H1 (cell line): ENCODE results near the gene LAMC3.

Experiments used
- BCL11A ChIP-seq, 2 experiments: IDR thresholded peaks; one replicate each; pipeline ENCODE4 v1.6.1; 2011; ENCODE audit warnings: low read depth in 2 of 2, low read length in 2 of 2, mild to moderate bottlenecking in 2 of 2
- CBX8 ChIP-seq: fragments of 300-800, 300-1000 bp; sonication (generic); IDR thresholded peaks from 2 replicates; pipeline ENCODE4 v1.7.1; 2016; ENCODE audit warnings: low read depth, low read length, borderline replicate concordance
- CTCF ChIP-seq, 3 experiments: IDR thresholded peaks; 1 replicate in 2 of 3; 2 replicates in 1 of 3; pipeline versions ENCODE4 v1.5.1 to v1.6.1; 2011; ENCODE audit warnings: low read length in 3 of 3, mild to moderate bottlenecking in 3 of 3, inconsistent platforms in 2 of 3, low read depth in 1 of 3, moderate library complexity in 1 of 3; ENCODE audit not compliant: insufficient read depth in 1 of 3; ENCODE audit errors: control extremely low read depth in 1 of 3
- EP300 ChIP-seq, 2 experiments: IDR thresholded peaks; 1 replicate in 1 of 2; 2 replicates in 1 of 2; pipeline ENCODE4 v1.6.1; 2011 to 2012; ENCODE audit warnings: low read depth in 2 of 2, low read length in 2 of 2, mild to moderate bottlenecking in 2 of 2, borderline replicate concordance in 1 of 2, inconsistent platforms in 1 of 2, moderate library complexity in 1 of 2
- EZH2 ChIP-seq: fragments of 200-600 bp; sonication (generic); IDR thresholded peaks from 2 replicates; pipeline ENCODE4 v1.7.1; 2012; ENCODE audit warnings: low read depth, mild to moderate bottlenecking, moderate library complexity, low read length, inconsistent platforms; ENCODE audit not compliant: severe bottlenecking
- HDAC6 ChIP-seq: IDR thresholded peaks from one replicate; pipeline ENCODE4 v1.7.1; 2012; ENCODE audit warnings: low read depth, mild to moderate bottlenecking, inconsistent platforms, low read length, moderate library complexity
- JUN ChIP-seq: IDR thresholded peaks from 2 replicates; pipeline ENCODE4 v1.6.1; 2011; ENCODE audit warnings: low read depth, mild to moderate bottlenecking, improper control_type of control experiment, low read length
- POLR2A ChIP-seq, 2 experiments: IDR thresholded peaks; 1 replicate in 1 of 2; 2 replicates in 1 of 2; pipeline ENCODE4 v1.6.1; 2011; ENCODE audit warnings: low read depth in 2 of 2, low read length in 2 of 2, mild to moderate bottlenecking in 2 of 2; ENCODE audit errors: control extremely low read depth in 1 of 2
- POLR2AphosphoS5 ChIP-seq: IDR thresholded peaks from 2 replicates; pipeline ENCODE4 v1.6.1; 2011; ENCODE audit warnings: low read depth, low read length
- SAP30 ChIP-seq: fragments of 300-600 bp; sonication (generic); IDR thresholded peaks from 2 replicates; pipeline ENCODE4 v1.7.1; 2012; ENCODE audit warnings: low read length, moderate library complexity, mild to moderate bottlenecking, inconsistent platforms; ENCODE audit not compliant: insufficient read depth, insufficient replicate concordance
- SIX5 ChIP-seq: IDR thresholded peaks from 2 replicates; pipeline ENCODE4 v1.6.1; 2011; ENCODE audit warnings: mild to moderate bottlenecking, low read depth, low read length
- TCF12 ChIP-seq: IDR thresholded peaks from 2 replicates; pipeline ENCODE4 v1.6.1; 2011; ENCODE audit warnings: low read depth, mild to moderate bottlenecking, low read length
- TEAD4 ChIP-seq: IDR thresholded peaks from 2 replicates; pipeline ENCODE4 v1.6.1; 2012; ENCODE audit warnings: low read depth, low read length, inconsistent platforms, mixed read lengths
- ZNF274 ChIP-seq: IDR thresholded peaks from 2 replicates; pipeline ENCODE4 v1.7.0; 2012; ENCODE audit warnings: low read length, borderline replicate concordance; ENCODE audit errors: extremely low read depth

- TF ChIP-seq POLR2A (IDR thresholded peaks at IDR 0.05; ENCODE audit: control extremely low read depth in 1 of 2, low read depth in 2 of 2, low read length in 2 of 2) (no peak), CTCF (IDR thresholded peaks at IDR 0.05; ENCODE audit: control extremely low read depth in 1 of 3, insufficient read depth in 1 of 3, low read depth in 1 of 3, low read length in 3 of 3) (no peak), HDAC6 (no peak), BCL11A (IDR thresholded peaks at IDR 0.05; ENCODE audit: low read depth in 2 of 2, low read length in 2 of 2) (no peak), TCF12 (no peak), EP300 (IDR thresholded peaks at IDR 0.05; ENCODE audit: borderline replicate concordance in 1 of 2, low read depth in 2 of 2, low read length in 2 of 2) (no peak), CBX8 (no peak), TEAD4 (no peak), EZH2 (no peak), SAP30 (no peak), JUN (no peak), ZNF274 (no peak), POLR2AphosphoS5 (no peak), SIX5 (no peak)
Measured at GRCh38 chr9:131060900-131061630, 52.1 kb downstream of the LAMC3 start.
